GM19438 (cell line): ENCODE data around the gene CRYGN.
A peak's percentile ranks its signal among the peaks of the same experiment; 100 is the strongest.

Source experiments
- ATAC-seq: cut with Tn5 transposase; IDR thresholded peaks from one replicate; pipeline ENCODE4 v1.9.1; 2021; ENCODE audit warnings: low read depth; ENCODE audit not compliant: unreplicated experiment

The CRYGN gene

GRCh38 chr7:151440799-151441445 lies 981 bp upstream of the CRYGN start:
- no peak for ATAC-seq

GRCh38 chr7:151438864-151439601 lies 908 bp downstream of the CRYGN start:
- no peak for ATAC-seq

GRCh38 chr7:151437866-151438516 lies 1.9 kb downstream of the CRYGN start:
- ATAC-seq, result no peak

GRCh38 chr7:151437159-151437553 lies 2.8 kb downstream of the CRYGN start:
- no peak for ATAC-seq

GRCh38 chr7:151436446-151437158 lies 3.3 kb downstream of the CRYGN start:
- no peak for ATAC-seq

- no peak for ATAC-seq
Measured at GRCh38 chr7:151435971-151436370, 4.0 kb downstream of the CRYGN start.

GRCh38 chr7:151435103-151435916 lies 4.6 kb downstream of the CRYGN start:
- no peak for ATAC-seq

GRCh38 chr7:151434549-151434948 lies 5.4 kb downstream of the CRYGN start:
- ATAC-seq, result no peak

GRCh38 chr7:151433721-151434400 lies 6.1 kb downstream of the CRYGN start:
- no peak for ATAC-seq

GRCh38 chr7:151432658-151433521 lies 7.1 kb downstream of the CRYGN start:
- no peak for ATAC-seq

GRCh38 chr7:151431768-151432311 lies 8.1 kb downstream of the CRYGN start:
- no peak for ATAC-seq

- ATAC-seq, result no peak
Measured at GRCh38 chr7:151431281-151431767, 8.6 kb downstream of the CRYGN start.

GRCh38 chr7:151430391-151431205 lies 9.3 kb downstream of the CRYGN start:
- ATAC-seq, result no peak

GRCh38 chr7:151429560-151430331 lies 10.2 kb downstream of the CRYGN start:
- peak; percentile 60 for ATAC-seq

- ATAC-seq, result no peak
Measured at GRCh38 chr7:151429237-151429559, 10.7 kb downstream of the CRYGN start.

- no peak for ATAC-seq
Measured at GRCh38 chr7:151428378-151429236, 11.3 kb downstream of the CRYGN start.
